Breast epithelium (tissue), 4 donors: Measurements from ENCODE around the gene TAF15. TPM values are rescaled to one million over a fixed set of nuclear protein-coding genes. Genes with fewer than 3 reads are reported as not detected.

Experiments used
- DNase-seq, 2 donors: peaks; one replicate each; pipeline ENCODE4 v3.0.0-alpha.2; 2019; ENCODE audit warnings: low spot score in 2 of 2
- H3K27ac ChIP-seq, 2 donors: fragments of 200-600 bp; sonication (generic) in 1 of 2; one replicate each; pipeline ENCODE4 v1.5.1; 2016 to 2019; ENCODE audit warnings: mild to moderate bottlenecking in 1 of 2
- H3K27me3 ChIP-seq, 2 donors: fragments of 200-600 bp; sonication (generic) in 1 of 2; one replicate each; pipeline versions ENCODE4 v1.5.1 to v1.6.0; 2017 to 2019; ENCODE audit warnings: control low read depth in 1 of 2, mild to moderate bottlenecking in 1 of 2
- H3K36me3 ChIP-seq: fragments of 200-600 bp; one replicate; pipeline ENCODE4 v1.5.1; 2019
- H3K4me1 ChIP-seq, 2 donors: fragments of 200-600 bp; sonication (generic); one replicate each; pipeline ENCODE4 v1.5.1; 2016 to 2019; ENCODE audit warnings: control low read depth in 1 of 2
- H3K4me3 ChIP-seq, 3 donors: fragments of 200-600 bp; sonication (generic); 1 replicate in 2 of 3; 2 replicates in 1 of 3; pipeline ENCODE4 v1.5.1; 2016 to 2019; ENCODE audit warnings: mild to moderate bottlenecking in 3 of 3, moderate library complexity in 2 of 3
- H3K9me3 ChIP-seq, 2 donors: fragments of 200-600 bp; sonication (generic) in 1 of 2; one replicate each; pipeline ENCODE4 v1.5.1; 2016 to 2019; ENCODE audit warnings: control low read depth in 1 of 2
- POLR2A ChIP-seq: fragments of 450-650 bp; IDR thresholded peaks from one replicate; pipeline ENCODE4 v1.6.1; 2016; ENCODE audit warnings: antibody characterized with exemption, mild to moderate bottlenecking, moderate library complexity
- POLR2AphosphoS5 ChIP-seq, 3 donors: sonication (generic); formaldehyde crosslinking; IDR thresholded peaks; one replicate each; pipeline ENCODE4 v1.6.1; 2017; ENCODE audit warnings: antibody characterized with exemption in 3 of 3
- intact Hi-C: fragments of 100-400 bp; cut with DNase I; formaldehyde crosslinking; loops from one replicate; pipeline ENCODE4 v1.15.1; 2023; ENCODE audit warnings: low total_unique reads
- total RNA-seq, 3 donors: library from RNA; depleted of rRNA; stranded (reverse); fragments of >200 nt; gene quantifications; one replicate each; pipeline ENCODE4 v1.1.0, GENCODE V29; 2016
- TF ChIP-seq, protein P1 (sequence below), 3 donors: fragments of 450-650 bp; IDR thresholded peaks; one replicate each; pipeline ENCODE4 v1.5.1; 2016 to 2017; ENCODE audit warnings: antibody characterized with exemption in 3 of 3, mild to moderate bottlenecking in 3 of 3, moderate library complexity in 3 of 3

The TAF15 gene
- total RNA-seq, 3 donors from 2014 or later, result 65.5 to 76.8 (median 72.8) TPM

DNA sequence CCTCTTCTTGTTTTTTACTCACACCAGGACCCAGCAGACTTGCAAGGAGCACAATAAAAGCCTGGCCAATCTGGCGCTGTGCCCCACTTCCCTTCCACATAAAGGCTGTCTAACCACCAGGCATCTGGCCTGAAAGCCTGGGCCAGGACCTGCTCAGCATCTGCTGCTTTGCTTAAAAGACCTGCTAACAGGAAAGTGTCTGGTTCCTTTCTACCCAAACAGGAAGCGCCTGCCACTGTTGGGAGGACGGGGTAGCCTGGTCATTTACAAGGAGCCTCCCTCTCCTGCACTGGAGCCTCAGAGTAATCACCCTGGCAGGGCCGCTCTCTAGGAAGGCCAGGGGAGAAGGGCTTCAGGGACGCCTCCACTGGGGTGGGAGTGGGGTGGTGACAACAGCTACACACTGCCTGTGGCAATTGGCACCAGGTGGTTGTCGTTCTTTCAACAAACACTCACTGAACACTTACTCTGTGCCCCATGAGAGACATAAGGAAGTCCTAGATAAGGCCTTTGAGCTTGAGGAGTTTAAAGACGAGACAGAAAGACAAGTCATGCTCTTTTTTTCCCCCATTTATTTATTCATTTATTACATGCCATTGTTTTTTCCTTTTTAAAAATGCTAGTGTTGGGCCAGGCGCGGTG lies 7.6 kb upstream of the TAF15 start:
- Histone ChIP-seq H3K36me3 (no peaks in the 10 kb centered on the region), H3K4me1 (peaks cover 0 to 6% of the 10 kb centered on the region in 2 donors), H3K27ac (peak overlapping the region; percentile 65 to 71), H3K27me3 (no peaks in the 10 kb centered on the region), H3K9me3 (no peaks in the 10 kb centered on the region), H3K4me3 (peak overlapping the region in 1 of 3 donors; percentile 10)
- intact Hi-C loops, result no loop called here
- DNase-seq, result peak; percentile 63 to 75
- TF ChIP-seq POLR2AphosphoS5 (IDR thresholded peaks at IDR 0.05), result no peak
- TF ChIP-seq, protein P1, sequence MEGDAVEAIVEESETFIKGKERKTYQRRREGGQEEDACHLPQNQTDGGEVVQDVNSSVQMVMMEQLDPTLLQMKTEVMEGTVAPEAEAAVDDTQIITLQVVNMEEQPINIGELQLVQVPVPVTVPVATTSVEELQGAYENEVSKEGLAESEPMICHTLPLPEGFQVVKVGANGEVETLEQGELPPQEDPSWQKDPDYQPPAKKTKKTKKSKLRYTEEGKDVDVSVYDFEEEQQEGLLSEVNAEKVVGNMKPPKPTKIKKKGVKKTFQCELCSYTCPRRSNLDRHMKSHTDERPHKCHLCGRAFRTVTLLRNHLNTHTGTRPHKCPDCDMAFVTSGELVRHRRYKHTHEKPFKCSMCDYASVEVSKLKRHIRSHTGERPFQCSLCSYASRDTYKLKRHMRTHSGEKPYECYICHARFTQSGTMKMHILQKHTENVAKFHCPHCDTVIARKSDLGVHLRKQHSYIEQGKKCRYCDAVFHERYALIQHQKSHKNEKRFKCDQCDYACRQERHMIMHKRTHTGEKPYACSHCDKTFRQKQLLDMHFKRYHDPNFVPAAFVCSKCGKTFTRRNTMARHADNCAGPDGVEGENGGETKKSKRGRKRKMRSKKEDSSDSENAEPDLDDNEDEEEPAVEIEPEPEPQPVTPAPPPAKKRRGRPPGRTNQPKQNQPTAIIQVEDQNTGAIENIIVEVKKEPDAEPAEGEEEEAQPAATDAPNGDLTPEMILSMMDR (IDR thresholded peaks at IDR 0.05), result no peak
- TF ChIP-seq POLR2A, result no peak

DNA sequence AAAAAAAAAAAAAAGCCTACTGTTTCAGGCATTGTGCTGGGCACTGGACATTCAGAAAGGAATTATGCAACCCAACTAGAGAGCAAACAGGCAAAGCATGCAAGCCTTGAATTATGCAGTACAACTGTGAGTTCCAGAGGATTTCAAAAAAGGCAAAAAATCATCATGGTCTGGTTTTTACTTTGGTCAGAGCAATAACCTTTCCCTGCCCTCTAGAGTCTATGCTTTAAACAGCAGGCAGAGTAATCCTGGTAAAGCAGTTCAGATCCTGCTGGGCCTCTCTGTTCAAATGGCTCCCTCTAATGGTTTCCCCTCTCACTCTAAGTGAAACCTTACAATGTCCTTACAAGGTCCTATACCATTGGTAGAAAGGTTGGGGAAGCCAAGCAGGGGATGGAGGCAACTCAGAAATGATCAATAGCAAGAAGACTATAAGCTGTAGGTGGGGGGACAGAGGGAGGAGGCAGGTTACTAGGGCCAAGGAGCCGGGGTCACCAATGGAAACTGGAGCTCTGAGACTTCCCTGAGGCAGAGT lies 4.6 kb upstream of the TAF15 start:
- Histone ChIP-seq H3K9me3 (no peaks in the 10 kb centered on the region), H3K27ac (no peak overlapping the region), H3K27me3 (no peaks in the 10 kb centered on the region), H3K4me1 (peaks cover 0 to 6% of the 10 kb centered on the region in 2 donors), H3K4me3 (no peak overlapping the region), H3K36me3 (no peaks in the 10 kb centered on the region)
- intact Hi-C loops, result loop anchor here (5.0 kb wide), 1 partner anchor 37 kb away; no protein-coding TSS in a partner anchor
- DNase-seq, result no peak
- no peak for TF ChIP-seq POLR2AphosphoS5 (IDR thresholded peaks at IDR 0.05)
- TF ChIP-seq, protein P1 (IDR thresholded peaks at IDR 0.05), result peak; percentile 36 to 84 (median 75)

DNA sequence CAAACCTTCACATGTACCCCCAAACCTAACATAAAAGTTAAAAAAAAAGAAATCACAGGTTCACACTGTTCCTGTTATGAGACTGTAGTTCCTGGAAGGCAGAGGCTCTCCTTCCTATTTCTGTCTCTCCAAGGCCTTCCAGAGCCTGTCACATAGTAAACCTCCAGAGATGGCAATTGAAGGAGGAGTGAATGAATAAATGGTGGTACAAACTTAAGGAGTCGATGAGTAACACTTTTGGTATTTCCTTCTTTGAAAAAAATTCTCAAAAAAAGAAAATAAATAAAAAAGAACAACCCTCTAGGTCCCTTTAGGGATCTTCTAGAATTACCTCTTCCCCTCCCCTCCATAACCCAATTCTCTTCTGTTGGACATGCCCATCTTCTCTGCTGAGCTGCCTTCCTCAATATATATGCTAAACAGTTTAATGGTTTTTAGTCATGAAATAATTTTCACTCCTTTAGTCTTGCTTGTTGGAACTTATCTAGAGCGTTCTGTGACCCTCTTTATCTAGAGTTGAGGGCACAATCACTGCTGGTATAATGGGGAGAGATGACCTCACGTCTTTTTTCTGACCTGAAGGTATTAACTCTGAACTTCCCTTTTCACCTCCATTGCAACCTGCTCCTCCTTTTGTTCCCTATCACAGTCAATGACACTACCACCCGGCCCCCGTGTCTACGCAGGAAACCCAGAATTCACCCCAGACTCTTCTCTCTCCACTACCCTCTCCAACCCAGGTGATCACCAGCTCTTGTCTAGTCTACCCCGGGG lies 1.7 kb upstream of the TAF15 start:
- Histone ChIP-seq H3K27me3 (no peaks in the 10 kb centered on the region), H3K9me3 (no peaks in the 10 kb centered on the region), H3K27ac (no peak overlapping the region), H3K4me3 (no peak overlapping the region), H3K36me3 (no peaks in the 10 kb centered on the region), H3K4me1 (peaks cover 0 to 4% of the 10 kb centered on the region in 2 donors)
- intact Hi-C loops, result loop anchor here (5.0 kb wide), 1 partner anchor 40 kb away; no protein-coding TSS in a partner anchor
- no peak for DNase-seq
- TF ChIP-seq, protein P1 (IDR thresholded peaks at IDR 0.05), result no peak

DNA sequence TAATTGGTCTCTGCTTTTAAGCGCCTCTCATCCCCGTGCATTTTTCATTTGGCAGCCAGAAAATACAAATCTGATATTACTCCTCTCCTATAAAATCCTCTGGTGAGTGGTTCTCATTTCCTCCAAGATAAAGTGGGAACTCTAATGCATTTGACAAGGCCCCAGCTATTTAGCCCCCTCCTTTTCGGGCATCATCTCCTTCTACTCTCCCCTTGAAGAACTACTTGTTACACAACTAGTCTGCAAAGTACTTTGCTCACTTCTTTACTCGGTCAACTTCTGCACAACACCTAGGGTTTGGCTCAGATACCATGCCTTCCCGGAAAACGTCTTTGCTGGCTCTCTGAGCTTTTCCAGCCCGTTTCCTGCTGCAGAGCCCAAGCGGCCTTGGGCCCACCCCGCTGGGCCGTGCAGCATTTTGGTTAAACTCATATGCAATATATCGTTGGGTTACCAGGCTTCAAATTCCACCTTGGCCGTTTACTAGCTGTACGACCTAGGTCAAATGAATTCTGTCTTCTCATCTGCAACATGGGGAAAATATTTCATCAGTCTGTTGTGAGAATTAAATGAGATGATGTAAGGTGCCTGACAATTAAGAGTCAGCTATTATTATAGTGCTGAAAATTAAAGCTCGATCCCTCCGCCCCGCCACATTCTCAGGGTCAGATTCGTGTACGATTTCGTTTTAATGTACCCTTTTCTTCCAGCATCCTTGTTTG lies 883 bp upstream of the TAF15 start:
- Histone ChIP-seq H3K36me3 (no peaks in the 10 kb centered on the region), H3K4me3 (peak overlapping the region; percentile 65 to 89 (median 83)), H3K4me1 (peaks cover 0 to 4% of the 10 kb centered on the region in 2 donors), H3K27me3 (no peaks in the 10 kb centered on the region), H3K9me3 (no peaks in the 10 kb centered on the region), H3K27ac (peak overlapping the region; percentile 92 to 97)
- intact Hi-C loops, result loop anchor here (5.0 kb wide), 1 partner anchor 41 kb away; no protein-coding TSS in a partner anchor
- TF ChIP-seq POLR2A (no peak), POLR2AphosphoS5 (IDR thresholded peaks at IDR 0.05) (no peak)
- TF ChIP-seq, protein P1 (IDR thresholded peaks at IDR 0.05), result no peak
- DNase-seq, result no peak
